B cell (primary cell): Measurements from ENCODE around the gene OTOGL. TPM values are rescaled to one million over a fixed set of nuclear protein-coding genes. Genes with fewer than 3 reads are reported as not detected.
"Not testable (repeated sequence)": the region's sequence is repeated elsewhere in the genome, so short reads cannot be mapped to it uniquely, and the experiment has no call there.

Experiments
- ATAC-seq: fragments of 200-7000 bp; cut with Tn5 transposase; one replicate; pipeline ENCODE4 v1.10.0; 2021; ENCODE audit warnings: low read depth, mild to moderate bottlenecking, moderate number of reproducible peaks, moderate library complexity
- CTCF ChIA-PET: fragments of 350-600 bp; sonication (Branson Sonifier 250); formaldehyde crosslinking; loops from one replicate; lab custom pipeline; 2021; ENCODE audit warnings: antibody characterized with exemption, inconsistent platforms; lab: Charles Lee
- POLR2A ChIA-PET: fragments of 350-600 bp; sonication (Branson Sonifier 250); formaldehyde crosslinking; loops from one replicate; lab custom pipeline; 2021; ENCODE audit warnings: antibody characterized with exemption; lab: Charles Lee
- DNase-seq: peaks from one replicate; pipeline ENCODE4 v3.0.0; 2013
- H2AFZ ChIP-seq: 2 replicates; pipeline ENCODE4 v1.6.1; 2012; ENCODE audit warnings: mild to moderate bottlenecking, low read depth, low read length; ENCODE audit not compliant: insufficient read depth, poor library complexity, severe bottlenecking
- H3K27ac ChIP-seq, 2 donors: 1 replicate in 1 of 2; 2 replicates in 1 of 2; pipeline ENCODE4 v1.5.1; 2012 to 2013; ENCODE audit warnings: low read length in 2 of 2, mild to moderate bottlenecking in 2 of 2, moderate library complexity in 1 of 2
- H3K27me3 ChIP-seq, 4 experiments: fragments of 200-600 bp in 1 of 4; sonication (generic) in 1 of 4; replicated peaks in 1 of 4; 1 replicate in 2 of 4; 2 replicates in 2 of 4; pipeline versions ENCODE4 v1.6.1 to v1.7.0; 2013 to 2016; ENCODE audit warnings: low read length in 3 of 4, mild to moderate bottlenecking in 2 of 4, mixed read lengths in 1 of 4, moderate library complexity in 1 of 4; ENCODE audit not compliant: insufficient read depth in 4 of 4, control insufficient read depth in 3 of 4; ENCODE audit errors: control extremely low read depth in 1 of 4
- H3K36me3 ChIP-seq, 2 experiments: replicated peaks in 1 of 2; 1 replicate in 1 of 2; 2 replicates in 1 of 2; pipeline versions ENCODE4 v1.6.1 to v1.7.1; 2013; ENCODE audit warnings: low read length in 1 of 2; ENCODE audit not compliant: insufficient read depth in 2 of 2, control insufficient read depth in 1 of 2; ENCODE audit errors: control extremely low read depth in 1 of 2, extremely low read depth in 1 of 2
- H3K4me1 ChIP-seq, 2 donors: fragments of 200-600 bp in 1 of 2; sonication (generic) in 1 of 2; 1 replicate in 1 of 2; 2 replicates in 1 of 2; pipeline versions ENCODE4 v1.5.1 to v1.6.1; 2013 to 2017; ENCODE audit warnings: low read length in 2 of 2; ENCODE audit not compliant: control insufficient read depth in 2 of 2, insufficient read depth in 2 of 2
- H3K4me2 ChIP-seq: replicated peaks from 2 replicates; pipeline ENCODE3; 2012; ENCODE audit warnings: mild to moderate bottlenecking, low read depth, low read length; ENCODE audit not compliant: poor library complexity, severe bottlenecking
- H3K4me3 ChIP-seq, 5 experiments: fragments of 200-600 bp in 1 of 5; sonication (generic) in 1 of 5; 1 replicate in 3 of 5; 2 replicates in 2 of 5; pipeline versions ENCODE4 v1.5.1 to v1.7.0; 2011 to 2016; ENCODE audit warnings: low read length in 4 of 5, mild to moderate bottlenecking in 4 of 5, low read depth in 2 of 5, control low read depth in 1 of 5, moderate library complexity in 1 of 5; ENCODE audit not compliant: insufficient read depth in 1 of 5; ENCODE audit errors: control extremely low read depth in 1 of 5, extremely low read depth in 1 of 5
- H3K79me2 ChIP-seq: fragments of 200-600 bp; sonication (generic); one replicate; pipeline ENCODE4 v1.6.0; 2016; ENCODE audit warnings: low read length; ENCODE audit not compliant: control insufficient read depth, insufficient read depth
- H3K9ac ChIP-seq: fragments of 200-600 bp; sonication (generic); 2 replicates; pipeline ENCODE4 v1.6.1; 2017; ENCODE audit warnings: mild to moderate bottlenecking, low read length, moderate library complexity
- H3K9me3 ChIP-seq, 3 donors: one replicate each; pipeline versions ENCODE4 v1.6.1 to v1.7.1; 2013; ENCODE audit warnings: low read length in 2 of 3; ENCODE audit not compliant: control insufficient read depth in 2 of 3, insufficient read depth in 1 of 3; ENCODE audit errors: control extremely low read depth in 1 of 3
- H4K20me1 ChIP-seq: 2 replicates; pipeline ENCODE4 v1.6.0; 2012; ENCODE audit warnings: mild to moderate bottlenecking, low read length; ENCODE audit not compliant: insufficient read depth, control insufficient read depth, poor library complexity, severe bottlenecking
- H3K27ac Mint-ChIP-seq: one replicate; pipeline ENCODE4 v1.8.0; 2021; ENCODE audit warnings: mixed read lengths
- H3K27me3 Mint-ChIP-seq: one replicate; pipeline ENCODE4 v1.8.0; 2021; ENCODE audit warnings: mixed read lengths
- H3K4me1 Mint-ChIP-seq: one replicate; pipeline ENCODE4 v1.8.0; 2021; ENCODE audit warnings: mixed read lengths
- H3K4me3 Mint-ChIP-seq: one replicate; pipeline ENCODE4 v1.8.0; 2021; ENCODE audit warnings: mixed read lengths
- H3K9me3 Mint-ChIP-seq: one replicate; pipeline ENCODE4 v1.8.0; 2022; ENCODE audit warnings: mixed read lengths; ENCODE audit not compliant: insufficient read depth
- EZH2 ChIP-seq: IDR thresholded peaks from 2 replicates; pipeline ENCODE4 v1.6.1; 2012; ENCODE audit warnings: borderline replicate concordance, low read depth, mild to moderate bottlenecking, moderate library complexity, low read length; ENCODE audit not compliant: insufficient read depth, poor library complexity, severe bottlenecking
- WGBS: methylation state at CpG from one replicate; pipeline ENCODE4 v1.1.5; 2013; ENCODE audit warnings: missing lambda C conversion rate; ENCODE audit not compliant: insufficient coverage; 5-methylcytosine and 5-hydroxymethylcytosine counted together
- intact Hi-C: fragments of 100-400 bp; cut with micrococcal nuclease; formaldehyde crosslinking; loops from one replicate; pipeline ENCODE4 v1.10.0; 2022
- polyA plus RNA-seq: library from polyadenylated mRNA; depleted of rRNA; stranded (reverse); fragments of >200 nt; gene quantifications from 2 replicates; pipeline ENCODE4 v1.2.3, GENCODE V29; 2012
- total RNA-seq, 2 donors: library from RNA; stranded (reverse); fragments of 120-200 nt in 1 of 2; gene quantifications; 1 replicate in 1 of 2; 2 replicates in 1 of 2; pipeline versions ENCODE4 v1.2.3 to v1.2.4, GENCODE V29; 2013 to 2022
- TF ChIP-seq, protein P1 (sequence below): fragments of 200-600 bp; IDR thresholded peaks from one replicate; pipeline ENCODE4 v1.8.0; 2022; ENCODE audit warnings: antibody characterized with exemption, mild to moderate bottlenecking

OTOGL gene
- total and polyA plus RNA-seq, 2 donors (not counting 1 experiment from before 2014, with no cell fraction given), result not detected

DNA sequence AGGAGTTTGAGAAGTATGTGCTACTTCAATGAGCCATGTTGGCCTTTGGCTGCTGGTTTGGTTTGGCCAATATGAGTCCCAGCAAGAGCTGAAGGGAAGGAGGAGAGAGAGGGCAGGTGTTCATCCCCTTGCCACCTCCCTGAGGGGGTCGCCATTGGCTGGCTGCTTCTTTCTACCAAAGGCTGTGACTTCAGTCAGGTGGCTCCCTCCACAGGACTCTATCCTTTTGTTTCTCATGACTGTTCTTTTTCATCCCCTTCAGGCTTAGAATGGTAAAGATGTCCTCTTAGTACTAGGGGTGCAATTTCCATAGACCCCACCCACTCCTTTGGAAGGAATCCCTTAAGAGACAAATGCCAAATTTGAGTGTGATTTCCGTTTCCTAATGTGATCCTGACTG, 31.2 kb upstream of the OTOGL start:
- TF ChIP-seq, protein P1, sequence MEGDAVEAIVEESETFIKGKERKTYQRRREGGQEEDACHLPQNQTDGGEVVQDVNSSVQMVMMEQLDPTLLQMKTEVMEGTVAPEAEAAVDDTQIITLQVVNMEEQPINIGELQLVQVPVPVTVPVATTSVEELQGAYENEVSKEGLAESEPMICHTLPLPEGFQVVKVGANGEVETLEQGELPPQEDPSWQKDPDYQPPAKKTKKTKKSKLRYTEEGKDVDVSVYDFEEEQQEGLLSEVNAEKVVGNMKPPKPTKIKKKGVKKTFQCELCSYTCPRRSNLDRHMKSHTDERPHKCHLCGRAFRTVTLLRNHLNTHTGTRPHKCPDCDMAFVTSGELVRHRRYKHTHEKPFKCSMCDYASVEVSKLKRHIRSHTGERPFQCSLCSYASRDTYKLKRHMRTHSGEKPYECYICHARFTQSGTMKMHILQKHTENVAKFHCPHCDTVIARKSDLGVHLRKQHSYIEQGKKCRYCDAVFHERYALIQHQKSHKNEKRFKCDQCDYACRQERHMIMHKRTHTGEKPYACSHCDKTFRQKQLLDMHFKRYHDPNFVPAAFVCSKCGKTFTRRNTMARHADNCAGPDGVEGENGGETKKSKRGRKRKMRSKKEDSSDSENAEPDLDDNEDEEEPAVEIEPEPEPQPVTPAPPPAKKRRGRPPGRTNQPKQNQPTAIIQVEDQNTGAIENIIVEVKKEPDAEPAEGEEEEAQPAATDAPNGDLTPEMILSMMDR, result no peak
- no peak for TF ChIP-seq EZH2
- Mint-ChIP-seq H3K27me3 (no peaks in the 10 kb centered on the region), H3K9me3 (no peaks in the 10 kb centered on the region), H3K27ac (no peak overlapping the region), H3K4me1 (no peaks in the 10 kb centered on the region), H3K4me3 (no peak overlapping the region)
- no peak overlapping the region for H3K27ac ChIP-seq
- H3K36me3 ChIP-seq, result no peaks in the 10 kb centered on the region
- intact Hi-C loops, result no loop called here
- no peak overlapping the region for H2AFZ ChIP-seq
- H3K4me2 ChIP-seq, result no peak overlapping the region
- DNase-seq (no peak), ATAC-seq (no peak)
- ChIA-PET CTCF (no interaction called here), POLR2A (no interaction called here)
- peaks cover 0 to 7% (median 0%) of the 10 kb centered on the region in 4 experiments for H3K27me3 ChIP-seq
- H3K9me3 ChIP-seq, result no peaks in the 10 kb centered on the region
- H3K79me2 ChIP-seq, result no peaks in the 10 kb centered on the region
- no peaks in the 10 kb centered on the region for H3K4me1 ChIP-seq
- H3K9ac ChIP-seq, result no peak overlapping the region
- no peaks in the 10 kb centered on the region for H4K20me1 ChIP-seq
- H3K4me3 ChIP-seq, result no peak overlapping the region
- WGBS, result 57% methylated on average over 1 of the region's 2 CpGs

DNA sequence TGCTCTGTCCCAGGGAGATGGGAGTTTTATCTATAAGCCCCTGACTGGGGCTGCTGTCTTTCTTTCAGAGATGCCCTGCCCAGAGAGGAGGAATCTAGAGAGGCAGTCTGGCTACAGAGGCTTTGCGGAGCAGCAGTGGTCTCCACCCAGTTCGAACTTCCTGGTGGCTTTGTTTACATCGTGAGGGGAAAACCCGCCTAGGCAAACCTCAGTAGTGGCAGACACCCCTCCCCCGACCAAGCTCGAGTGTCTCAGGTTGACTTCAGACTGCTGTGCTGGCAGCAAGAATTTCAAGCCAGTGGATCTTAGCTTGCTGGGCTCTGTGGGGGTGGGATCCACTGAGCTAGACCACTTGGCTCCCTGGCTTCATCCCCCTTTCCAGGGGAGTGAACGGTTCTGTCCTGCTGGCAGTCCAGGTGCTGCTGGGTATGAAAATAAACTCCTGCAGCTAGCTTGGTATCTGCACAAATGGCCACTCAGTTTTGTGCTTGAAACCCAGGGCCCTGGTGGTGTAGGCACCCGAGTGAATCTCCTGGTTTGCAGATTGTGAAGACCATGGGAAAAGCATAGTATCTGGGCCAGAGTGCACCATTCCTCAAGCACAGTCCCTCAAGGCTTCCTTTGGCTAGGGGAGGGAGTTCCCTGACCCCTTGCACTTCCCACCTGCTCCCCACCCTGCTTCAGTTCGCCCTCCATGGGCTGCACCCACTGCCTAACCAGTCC, 15.3 kb upstream of the OTOGL start:
- Mint-ChIP-seq H3K27ac (peak overlapping the region; percentile 57), H3K4me1 (peaks cover 16% of the 10 kb centered on the region), H3K27me3 (peaks cover 23% of the 10 kb centered on the region), H3K4me3 (peak overlapping the region; percentile 51)
- Histone ChIP-seq H3K9ac (peak overlapping the region; percentile 39), H3K9me3 (peaks cover 0 to 20% (median 6%) of the 10 kb centered on the region in 3 donors), H2AFZ (peak overlapping the region; percentile 49), H3K4me2 (peak overlapping the region; percentile 49), H3K4me3 (peak overlapping the region in 2 of 5 experiments; percentile 12 to 47), H3K4me1 (peaks cover 11 to 16% of the 10 kb centered on the region in 2 donors)
- H3K27ac ChIP-seq, H3K36me3 ChIP-seq, intact Hi-C loops, H4K20me1 ChIP-seq, H3K9me3 Mint-ChIP-seq, H3K79me2 ChIP-seq, CTCF ChIA-PET, POLR2A ChIA-PET, H3K27me3 ChIP-seq: not testable (repeated sequence)
- DNase-seq (peak; percentile 55), ATAC-seq (peak; percentile 77)
- WGBS, result 37% methylated on average over 7 of the region's 9 CpGs
